Stimulated activated naive CD8-positive, alpha-beta T cell treated with anti-CD3 and anti-CD28 coated beads, Interleukin-15, Interleukin-2, amounts not matched to agents 100 U/mL and 50 U/mL, for 24 hours (primary cell): Measurements from ENCODE around the gene EYA2.
"Not testable (repeated sequence)": the region's sequence is repeated elsewhere in the genome, so short reads cannot be mapped to it uniquely, and the experiment has no call there.

Experiments used
- ATAC-seq: fragments of 150-1000 bp; cut with Tn5 transposase; one replicate; pipeline ENCODE4 v1.10.0; 2021
- DNase-seq: peaks from one replicate; pipeline ENCODE4 v3.0.0; 2021

Gene EYA2

DNA sequence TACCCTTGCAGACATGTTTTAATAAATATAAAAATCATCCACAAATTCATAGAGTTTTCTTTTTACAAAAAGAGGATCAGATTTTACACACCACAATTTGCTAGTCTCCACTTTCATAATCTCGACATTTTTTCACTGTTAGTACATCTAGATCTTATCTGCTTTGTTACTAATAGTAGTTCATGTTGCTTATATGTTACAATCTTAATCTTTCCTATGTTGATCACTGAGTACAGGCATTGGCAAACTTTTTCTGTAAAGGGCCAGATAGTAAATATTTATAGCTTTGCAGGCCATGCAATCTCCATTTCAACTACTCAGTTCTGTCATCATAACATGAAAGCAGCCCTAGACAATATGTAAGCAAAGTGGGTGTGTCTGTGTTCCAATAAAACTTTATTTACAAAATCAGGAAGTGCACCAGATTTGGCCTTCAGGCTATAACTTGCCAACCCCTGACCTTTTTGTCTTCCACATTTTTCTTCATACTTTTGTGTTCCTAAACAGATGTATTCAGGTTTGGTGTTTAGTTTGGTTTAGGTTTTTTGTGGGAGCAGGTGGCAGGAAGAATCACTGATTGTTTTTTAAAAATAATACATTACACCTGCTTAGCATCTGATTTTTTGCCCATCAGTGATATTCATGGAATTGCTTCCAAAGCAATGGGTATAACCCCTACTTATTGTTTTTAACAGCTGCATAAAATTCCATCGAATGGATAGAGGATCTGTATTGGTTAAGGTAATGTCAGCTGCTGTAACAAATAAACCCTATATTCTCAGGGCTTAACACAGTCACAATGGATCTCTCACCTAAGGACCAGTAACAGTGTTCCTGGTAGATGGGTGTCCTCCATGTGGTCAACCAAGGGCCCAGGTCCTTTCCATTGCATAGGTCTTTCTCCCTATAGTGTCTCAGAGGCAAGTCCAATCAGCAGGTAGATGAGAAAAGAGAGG, 61.2 kb downstream of the EYA2 start:
- DNase-seq (no peak), ATAC-seq (no peak)

DNA sequence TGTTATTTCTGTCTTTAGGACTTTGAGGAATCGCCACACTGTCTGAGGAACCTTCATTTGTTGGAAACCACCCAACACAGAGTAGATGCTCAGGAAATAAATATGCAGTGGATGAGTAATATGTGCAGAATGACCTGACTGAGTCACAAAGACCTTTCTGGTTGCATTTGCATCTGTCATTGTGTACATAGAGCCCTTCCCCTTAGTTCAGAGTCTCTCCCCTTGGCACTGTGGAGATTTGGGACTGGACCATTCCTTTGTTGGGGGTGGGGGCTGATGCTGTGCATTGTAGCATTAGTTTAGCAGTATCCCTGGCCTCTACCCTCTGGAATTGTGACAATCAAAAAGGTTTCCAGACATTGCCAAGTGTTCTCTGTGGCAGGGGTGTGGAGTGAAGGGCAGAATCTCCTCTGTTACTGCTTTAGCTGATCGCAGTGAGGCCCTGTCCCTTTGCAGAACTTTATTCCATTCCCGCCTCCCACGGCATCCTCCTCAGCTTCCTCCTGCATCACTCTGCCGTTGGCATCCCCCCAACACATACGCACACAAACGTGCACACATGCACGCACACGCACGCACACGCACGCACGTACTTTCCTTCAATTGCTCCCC, 64.5 kb downstream of the EYA2 start:
- ATAC-seq (no peak), DNase-seq (no peak)

DNA sequence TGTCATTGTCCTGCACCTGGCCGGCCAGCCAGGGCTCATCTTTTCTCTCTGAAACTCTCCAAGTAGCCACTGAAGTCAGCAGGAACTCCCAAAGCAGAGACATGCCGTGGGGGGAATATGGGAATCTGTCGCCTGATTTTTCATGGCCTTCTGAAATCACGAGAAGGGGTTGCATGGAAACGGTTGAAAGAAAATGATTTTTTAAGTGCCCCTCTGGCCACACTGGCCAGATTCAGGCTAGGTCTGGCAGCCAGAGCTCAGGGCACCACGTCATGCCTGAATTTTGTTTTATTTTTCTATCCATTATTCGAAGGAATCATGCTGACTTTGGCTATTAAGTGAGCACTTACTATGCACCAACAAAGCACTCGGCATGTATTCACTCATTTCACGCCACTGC, 65.2 kb downstream of the EYA2 start:
- DNase-seq, result no peak
- no peak for ATAC-seq

DNA sequence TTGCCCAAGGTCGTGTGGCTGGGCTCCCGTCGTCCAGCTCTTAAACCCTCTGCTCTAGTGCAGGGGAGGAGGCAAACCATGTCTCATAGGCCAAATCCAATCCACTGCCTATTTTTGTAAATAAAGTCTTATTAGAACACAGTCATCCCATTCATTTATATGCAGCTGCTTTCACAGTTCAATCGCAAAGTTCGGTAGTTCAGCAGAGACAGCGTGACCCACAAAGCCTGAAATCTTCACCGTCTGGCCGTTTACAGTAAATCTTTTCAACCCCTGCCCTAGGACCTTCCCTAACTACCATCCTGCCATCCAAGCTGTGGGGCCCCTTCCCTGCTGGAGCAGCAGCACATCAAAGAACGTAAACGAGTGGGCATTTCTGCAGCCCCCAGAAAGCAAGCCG, 65.9 kb downstream of the EYA2 start:
- ATAC-seq, result no peak
- no peak for DNase-seq

DNA sequence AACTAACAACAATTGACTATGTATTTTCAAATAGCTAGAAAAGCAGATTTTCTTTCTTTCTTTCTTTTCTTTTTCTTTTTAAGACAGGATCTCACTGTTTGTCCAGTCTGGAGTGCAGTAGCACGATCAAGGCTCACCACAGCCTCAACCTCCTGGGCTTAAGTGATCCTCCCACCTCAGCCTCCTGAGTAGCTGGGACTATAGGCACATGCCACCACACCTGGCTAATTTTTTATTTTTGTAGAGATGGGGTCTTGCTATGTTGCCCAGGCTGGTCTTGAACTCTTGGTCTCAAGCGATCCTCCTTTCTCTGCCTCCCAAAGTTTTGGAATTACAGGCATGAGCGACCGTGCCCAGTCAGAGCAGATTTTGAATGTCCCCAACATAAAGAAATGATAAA, 67.3 kb downstream of the EYA2 start:
- not testable (repeated sequence) for ATAC-seq, DNase-seq

DNA sequence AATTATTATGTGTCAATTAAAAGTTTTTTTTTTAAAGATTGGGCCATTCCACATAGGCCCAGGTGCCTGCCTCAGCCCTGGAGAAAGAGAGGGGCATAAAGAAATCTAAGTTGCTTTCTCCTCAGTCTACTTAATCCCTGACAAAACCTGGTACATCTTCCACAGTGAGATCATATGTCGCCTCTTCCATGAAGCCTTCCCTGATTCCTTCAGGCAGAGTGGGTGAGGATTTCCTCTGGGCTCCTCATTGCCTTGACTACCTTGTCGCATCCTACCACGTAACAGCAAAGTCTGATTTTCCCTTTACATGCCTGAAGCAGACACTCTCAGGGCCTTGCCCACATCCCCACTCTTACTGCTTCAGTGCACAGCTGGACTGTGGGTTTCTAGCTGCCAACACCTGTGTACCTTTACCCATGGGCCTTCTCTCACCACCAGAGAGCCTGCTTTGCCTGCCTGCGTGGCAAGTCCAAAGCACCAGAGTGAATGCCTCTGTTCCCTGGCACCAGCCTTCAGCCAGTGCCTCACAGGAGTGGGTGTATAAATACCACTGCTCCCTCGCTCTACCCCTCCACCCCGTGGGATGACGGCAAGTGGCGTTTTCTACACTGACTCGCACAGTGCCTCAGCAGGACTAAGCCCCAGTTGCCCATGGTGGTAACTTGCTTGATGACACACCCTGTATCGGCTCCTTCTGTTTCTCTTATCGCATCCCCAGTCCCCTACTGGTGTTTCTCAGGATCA, 68.0 kb downstream of the EYA2 start:
- ATAC-seq (no peak), DNase-seq (no peak)

DNA sequence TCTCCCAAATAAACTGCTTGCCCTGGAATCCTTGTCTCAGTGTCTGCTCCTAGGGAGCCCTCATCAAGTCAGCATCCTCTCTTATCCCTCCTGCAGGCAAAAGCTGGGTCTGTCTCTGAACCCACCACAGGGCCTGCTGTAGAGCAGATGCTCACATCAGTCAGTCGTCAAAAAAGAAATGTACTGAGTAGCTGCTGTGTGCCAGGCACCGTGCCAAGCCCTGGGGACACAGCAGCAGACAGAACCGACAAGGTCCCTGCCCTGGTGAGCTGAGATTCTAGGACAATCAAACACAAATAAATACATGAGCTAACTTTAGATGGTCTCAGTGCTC, 68.5 kb downstream of the EYA2 start:
- ATAC-seq, result no peak

DNA sequence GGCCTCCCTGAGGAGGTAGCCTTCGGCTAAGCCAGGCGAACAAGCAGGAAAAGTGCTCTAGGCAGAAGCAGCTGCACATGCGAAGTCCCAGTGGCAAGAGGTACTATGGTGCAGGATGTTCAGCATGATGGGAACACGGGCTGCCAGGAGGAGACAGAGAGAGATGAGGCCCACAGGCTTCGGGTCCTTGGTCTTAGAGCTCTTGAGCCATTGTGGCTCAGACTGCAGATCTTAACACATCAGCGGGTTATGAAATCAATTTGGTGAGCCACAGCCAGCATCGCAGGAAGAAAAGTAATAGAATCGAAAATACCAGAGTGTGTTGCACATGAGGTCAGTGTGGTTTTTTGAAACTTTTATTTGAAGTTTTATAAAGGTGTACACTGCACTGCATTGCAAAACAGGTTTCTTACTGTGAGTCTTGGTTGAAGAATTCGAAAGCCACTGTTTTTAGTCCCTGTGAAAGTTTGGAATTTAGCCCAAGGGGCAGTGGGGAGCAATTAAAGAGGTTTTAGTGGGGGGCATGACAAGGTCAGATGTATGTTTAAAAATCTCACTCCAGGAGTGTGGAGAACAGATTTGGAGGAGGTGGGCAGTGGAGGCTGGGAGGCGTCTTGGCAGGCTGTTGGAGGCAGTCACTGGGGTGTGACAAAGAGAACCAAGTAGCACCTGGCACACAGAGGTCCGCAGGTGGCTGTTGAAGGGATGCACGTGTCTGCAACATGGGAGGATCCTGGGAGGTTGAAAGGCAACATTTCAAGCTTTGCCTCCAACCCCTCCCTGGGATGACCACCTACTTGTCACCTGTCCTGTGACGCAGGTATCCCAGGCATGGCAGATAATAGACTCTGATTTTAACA, 69.3 kb downstream of the EYA2 start:
- no peak for DNase-seq
- ATAC-seq, result no peak

More for the DNA sequence above, 68.5 kb downstream of the EYA2 start:
- no peak for DNase-seq

DNA sequence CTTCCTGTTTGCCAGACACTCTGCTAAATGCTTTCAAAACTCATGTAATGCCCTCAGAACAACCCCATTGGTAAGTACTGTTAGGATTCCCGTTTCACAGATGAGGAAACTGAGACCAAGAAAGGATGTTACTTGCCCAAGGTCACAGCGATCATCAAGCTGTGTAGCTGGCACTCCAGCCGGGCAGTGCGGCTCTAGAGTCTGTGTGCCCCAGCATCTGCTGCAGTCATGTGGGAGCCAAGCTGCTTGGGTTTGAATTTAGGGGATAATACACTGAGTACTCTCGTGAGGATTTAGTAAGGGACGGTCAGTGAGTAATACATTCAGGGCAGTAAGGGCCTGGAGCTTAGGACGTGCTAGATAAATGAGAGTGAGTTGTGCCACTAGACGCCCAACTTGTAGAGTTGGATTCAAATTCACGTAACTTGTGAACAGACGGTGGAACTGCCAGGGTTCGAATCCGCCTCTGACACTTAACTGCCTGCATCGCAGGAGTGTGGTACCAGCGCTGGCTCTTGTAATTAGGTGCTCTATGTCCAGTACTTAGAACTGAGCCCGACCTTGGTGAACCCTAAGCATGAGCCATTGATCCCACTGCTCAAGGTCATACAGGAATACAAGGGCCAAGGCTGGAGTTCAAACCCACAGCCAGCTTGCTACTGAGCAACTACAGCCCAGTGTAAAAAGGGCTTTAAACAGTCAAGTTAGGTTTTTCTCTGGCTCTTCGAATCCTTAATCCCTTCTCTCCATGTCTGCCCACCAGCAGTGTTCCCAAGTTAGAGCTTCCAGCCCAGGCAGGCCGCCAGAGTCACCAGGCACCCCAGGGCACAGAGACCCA, 70.2 kb downstream of the EYA2 start:
- ATAC-seq, result no peak
- DNase-seq, result no peak

DNA sequence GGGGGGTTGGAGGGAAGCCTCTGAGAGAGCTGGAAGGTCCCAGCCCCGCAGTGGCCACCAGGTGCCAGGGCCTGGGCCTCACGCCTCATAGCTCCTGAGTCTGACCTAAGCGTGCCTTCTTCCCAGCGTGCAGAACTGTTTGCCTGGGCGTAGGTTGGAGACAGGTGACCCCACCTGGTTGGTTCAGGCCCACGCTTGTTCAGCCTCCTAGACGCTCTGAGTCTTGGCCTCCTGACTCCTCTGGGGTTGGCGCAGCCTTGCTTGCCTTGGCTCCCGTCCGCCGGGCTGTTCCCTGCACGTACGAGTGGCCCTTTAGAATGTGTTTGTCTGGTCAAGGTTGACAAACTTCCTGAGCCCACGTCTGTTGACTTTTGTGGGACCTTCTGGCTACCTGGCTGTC, 70.8 kb downstream of the EYA2 start:
- DNase-seq (no peak), ATAC-seq (no peak)

DNA sequence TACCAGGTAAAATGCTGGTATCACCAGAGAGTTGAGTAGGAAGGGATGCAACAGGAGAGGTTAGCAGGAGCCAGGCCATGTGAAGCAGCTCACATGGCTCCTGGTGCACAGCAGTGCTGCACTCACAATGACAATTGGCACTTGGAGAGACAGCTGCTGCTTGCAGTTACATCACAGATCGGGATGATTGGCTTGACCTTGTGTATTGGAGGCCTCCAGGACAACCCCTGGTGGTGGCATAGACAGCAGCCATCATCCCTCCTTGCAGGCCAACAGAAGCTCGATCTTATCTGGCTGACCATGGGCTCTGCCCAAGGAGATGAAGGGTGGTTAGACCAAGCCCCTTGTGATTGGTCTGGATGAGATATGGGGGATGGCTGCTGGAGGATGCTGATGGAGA, 73.0 kb downstream of the EYA2 start:
- DNase-seq (no peak), ATAC-seq (no peak)

DNA sequence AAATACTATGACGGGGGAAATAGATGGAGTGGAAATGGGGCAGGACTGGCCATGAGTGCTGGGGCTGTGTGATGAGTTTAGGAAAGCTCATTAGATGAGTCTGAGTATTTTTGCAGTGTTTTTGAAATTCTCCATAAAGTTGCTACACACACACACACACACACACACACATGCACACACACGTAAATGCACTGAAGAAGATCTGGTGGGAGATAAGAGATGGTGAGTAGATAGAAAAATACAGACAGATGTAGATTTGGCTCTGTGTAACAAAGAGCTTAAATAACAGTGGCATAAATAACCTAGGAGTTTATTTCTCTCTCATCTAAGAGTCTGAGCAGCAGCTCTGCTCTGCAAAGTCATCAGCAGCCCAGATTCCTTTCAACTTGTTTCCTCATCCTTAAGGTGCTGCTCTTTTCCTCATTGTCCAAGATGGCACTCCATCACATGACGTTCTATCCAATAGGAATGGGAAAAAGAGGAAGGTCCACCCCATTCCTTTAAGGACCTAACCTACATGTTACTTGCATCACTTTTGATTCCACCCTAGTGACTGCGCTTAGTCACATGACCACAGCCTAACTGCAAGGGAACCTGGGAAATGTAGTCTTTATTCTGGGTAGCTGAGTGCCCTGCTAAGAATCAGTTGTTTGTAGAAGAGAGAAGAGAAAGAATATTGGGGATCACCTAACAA, 76.4 kb downstream of the EYA2 start:
- DNase-seq, result no peak
- no peak for ATAC-seq

DNA sequence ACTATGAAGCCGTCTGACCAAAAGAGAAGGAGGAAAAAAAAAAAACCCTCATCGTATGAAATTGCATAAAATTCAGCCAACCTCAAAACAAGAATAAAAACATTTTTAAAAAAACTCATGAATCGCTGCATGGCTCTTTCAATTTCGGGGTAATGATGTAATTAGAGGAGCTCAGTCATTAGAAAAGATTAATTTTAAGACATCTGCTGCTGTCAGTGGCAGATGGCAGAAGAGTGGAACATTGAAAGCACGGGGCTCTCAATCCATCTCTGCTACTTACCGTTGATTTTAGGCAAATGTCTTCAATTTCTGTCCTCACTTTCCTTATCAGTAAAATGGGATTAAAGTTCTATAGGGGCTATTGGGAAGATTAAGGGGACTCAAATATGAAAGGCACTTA, 79.1 kb downstream of the EYA2 start:
- DNase-seq (no peak), ATAC-seq (no peak)

DNA sequence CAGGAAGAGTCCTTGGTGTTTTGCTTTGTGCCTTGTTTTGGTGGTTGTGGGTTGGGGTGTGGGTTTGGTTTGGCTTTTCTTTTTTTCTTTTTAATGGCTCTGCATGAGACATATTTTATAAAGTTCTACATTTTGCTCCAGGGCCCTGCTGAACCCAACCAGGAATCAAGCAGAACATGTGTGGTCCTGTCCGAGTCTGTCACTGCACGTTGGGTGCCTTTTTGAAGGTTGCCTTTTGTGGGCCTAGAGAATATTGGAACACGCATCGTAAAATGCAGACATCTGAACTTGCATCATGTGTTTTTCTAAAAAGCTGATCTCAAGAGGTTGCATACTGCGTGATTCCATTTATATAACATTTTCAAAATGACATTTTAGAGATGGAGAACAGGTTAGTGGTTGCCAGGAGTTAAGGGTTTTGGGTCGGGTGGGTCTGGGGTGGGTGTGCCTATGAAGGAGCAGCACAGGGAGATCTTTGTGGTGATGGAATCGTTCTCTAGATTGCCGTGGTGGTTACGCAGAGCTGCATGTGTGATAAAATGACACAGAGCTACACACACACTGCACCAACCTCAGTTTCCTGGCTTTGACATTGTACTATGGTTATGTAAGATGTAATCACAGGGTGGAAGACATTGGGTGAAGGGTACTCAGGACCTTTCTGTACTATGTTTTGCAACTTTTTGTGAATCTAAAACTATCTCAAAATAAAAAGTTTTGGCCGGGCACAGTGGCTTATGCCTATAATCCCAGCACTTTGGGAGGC, 80.2 kb downstream of the EYA2 start:
- DNase-seq, result no peak
- ATAC-seq, result no peak

DNA sequence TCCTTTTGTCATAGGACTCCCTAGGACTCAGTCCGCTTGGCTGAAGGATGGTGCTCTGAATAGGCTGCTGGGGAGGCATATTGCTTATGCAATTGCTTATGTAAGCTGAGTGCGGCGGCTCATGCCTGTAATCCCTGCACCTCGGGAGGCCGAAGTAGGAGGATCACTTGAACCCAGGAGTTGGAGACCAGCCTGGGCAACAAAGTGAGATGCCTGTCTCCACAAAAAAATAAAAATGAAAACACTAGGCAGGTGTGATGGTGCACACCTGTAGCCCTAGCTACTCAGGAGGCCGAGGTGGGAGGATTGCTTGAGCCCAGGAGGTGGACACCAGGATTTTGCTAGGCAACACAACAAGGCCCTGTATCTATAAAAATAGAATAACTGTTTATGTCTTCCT, 81.3 kb downstream of the EYA2 start:
- DNase-seq (no peak), ATAC-seq (no peak)

DNA sequence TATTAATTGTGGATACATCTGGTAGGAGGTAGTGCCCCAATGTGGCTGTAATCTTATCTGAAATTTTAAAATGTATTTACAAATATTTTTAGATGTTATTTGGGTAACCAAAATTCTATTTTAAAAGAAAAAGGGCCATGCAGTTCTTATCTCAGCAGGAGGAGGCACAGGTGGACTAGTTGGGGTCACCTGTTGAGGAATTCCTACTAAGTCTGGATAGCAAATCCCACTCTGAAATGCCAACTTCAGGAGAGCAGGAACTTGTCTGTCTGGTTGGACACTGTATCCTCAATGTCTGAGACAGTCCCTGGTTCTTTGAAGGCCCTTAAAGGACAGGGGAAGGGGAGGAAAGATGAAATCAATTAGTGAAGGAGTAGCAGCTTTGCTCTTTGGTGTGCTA, 82.6 kb downstream of the EYA2 start:
- no peak for ATAC-seq
- no peak for DNase-seq

DNA sequence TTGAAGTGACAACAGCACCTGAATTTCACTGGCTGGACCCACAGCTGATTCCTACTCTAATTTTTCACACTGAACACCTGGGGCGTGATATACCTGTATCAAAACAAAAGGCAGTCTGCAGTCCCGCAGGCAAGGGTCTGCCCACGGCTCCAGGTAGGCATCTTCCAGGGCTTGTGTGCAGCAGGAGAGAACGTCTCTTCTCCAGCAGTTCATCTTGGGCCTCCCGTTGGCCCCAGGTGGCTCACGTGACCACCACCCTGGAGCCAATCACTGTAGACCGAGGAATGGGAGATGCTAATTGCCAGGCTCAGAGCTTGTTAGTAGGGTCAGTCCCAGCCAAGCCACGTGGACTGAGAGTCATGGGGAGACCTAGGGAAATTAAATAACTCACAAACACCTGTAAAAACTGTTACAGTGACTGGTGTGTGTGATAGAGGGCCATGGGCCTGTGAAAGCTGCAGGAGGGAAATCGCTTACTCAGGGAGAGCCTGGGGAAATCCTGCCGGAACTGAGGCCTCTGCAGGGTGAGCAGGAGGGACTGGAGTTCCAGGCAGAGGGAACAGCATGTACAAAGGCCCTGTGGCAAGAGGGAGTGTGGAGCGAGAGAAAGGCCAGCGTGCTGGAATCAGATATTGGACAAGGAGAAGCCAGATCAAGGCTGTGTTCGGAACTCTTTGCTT, 83.4 kb downstream of the EYA2 start:
- ATAC-seq (no peak), DNase-seq (no peak)

DNA sequence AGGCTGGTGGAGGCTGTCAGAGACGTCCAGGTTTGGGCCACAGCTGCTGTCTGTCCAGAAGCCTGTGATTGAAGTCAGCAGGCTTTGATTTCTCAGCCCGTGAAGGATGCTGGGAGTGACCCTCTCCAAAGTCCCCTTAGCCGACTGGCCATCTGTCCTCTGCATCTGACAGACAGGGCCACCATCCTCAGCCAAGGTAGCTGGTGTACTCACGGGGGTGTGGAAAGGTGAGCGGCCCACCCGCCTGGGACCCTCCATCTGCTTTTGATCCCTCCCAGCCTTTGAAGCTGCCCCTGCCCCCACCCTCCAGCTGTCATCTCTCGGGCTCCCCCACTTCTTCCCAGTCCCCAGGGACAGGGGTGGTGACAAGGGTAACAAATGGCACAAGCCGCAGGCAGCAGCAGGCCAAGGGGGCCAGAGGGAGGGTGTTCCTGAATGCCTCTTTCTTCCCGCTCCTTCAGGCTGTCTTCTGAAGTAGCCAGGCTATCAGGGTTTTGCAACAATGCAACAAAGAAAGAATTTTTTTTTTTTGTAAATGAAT, 84.4 kb downstream of the EYA2 start:
- ATAC-seq, result no peak
- DNase-seq, result no peak
